HepG2 (cell line): Measurements from ENCODE around the gene NDRG3. TPM values are rescaled to one million over a fixed set of nuclear protein-coding genes. Genes with fewer than 3 reads are reported as not detected.

Experiments
- ARNT ChIP-seq: fragments of 450-650 bp; IDR thresholded peaks from 2 replicates; pipeline ENCODE4 v1.6.1; 2017
- CREB1 ChIP-seq, 2 experiments: fragments of 450-650 bp in 1 of 2; IDR thresholded peaks; 2 replicates each; pipeline ENCODE4 v1.6.1; 2016 to 2017; ENCODE audit warnings: control low read depth in 1 of 2, mild to moderate bottlenecking in 1 of 2, missing compliant biosample characterization in 1 of 2, missing genetic modification characterization in 1 of 2
- IKZF4 ChIP-seq: sonication (generic); formaldehyde crosslinking; IDR thresholded peaks from 2 replicates; pipeline ENCODE4 v1.5.1; 2020; ENCODE audit warnings: borderline replicate concordance, mild to moderate bottlenecking, low read depth, missing genetic modification reagents; ENCODE audit errors: not compliant biosample characterization
- MIER2 ChIP-seq: IDR thresholded peaks from 2 replicates; pipeline ENCODE4 v1.6.1; 2016; ENCODE audit warnings: missing biosample characterization, missing genetic modification reagents
- PRDM15 ChIP-seq: sonication (generic); formaldehyde crosslinking; IDR thresholded peaks from 2 replicates; pipeline ENCODE4 v1.4.0; 2020; ENCODE audit warnings: missing genetic modification reagents
- RCOR2 ChIP-seq: IDR thresholded peaks from 2 replicates; pipeline ENCODE4 v1.6.1; 2016; ENCODE audit warnings: missing biosample characterization, missing genetic modification reagents
- SALL1 ChIP-seq: sonication (generic); formaldehyde crosslinking; IDR thresholded peaks from 2 replicates; pipeline ENCODE4 v1.8.0; 2022; ENCODE audit warnings: mild to moderate bottlenecking, missing genetic modification reagents
- SMAD1 ChIP-seq: sonication (generic); formaldehyde crosslinking; IDR thresholded peaks from 2 replicates; pipeline ENCODE4 v1.4.0; 2020; ENCODE audit warnings: missing genetic modification reagents, low read depth, mild to moderate bottlenecking, borderline replicate concordance
- SP5 ChIP-seq: IDR thresholded peaks from 2 replicates; pipeline ENCODE4 v1.6.1; 2016; ENCODE audit warnings: low read depth, borderline replicate concordance
- ZNF512 ChIP-seq: sonication (generic); formaldehyde crosslinking; IDR thresholded peaks from 2 replicates; pipeline ENCODE4 v1.4.0; 2020; ENCODE audit warnings: mild to moderate bottlenecking, missing genetic modification reagents
- ZNF646 ChIP-seq: sonication (generic); formaldehyde crosslinking; IDR thresholded peaks from 2 replicates; pipeline ENCODE4 v1.9.0; 2021; ENCODE audit warnings: mild to moderate bottlenecking, missing genetic modification reagents
- polyA plus RNA-seq, 8 experiments: library from polyadenylated mRNA; depleted of rRNA in 3 of 8; stranded (reverse) in 7 of 8; unstranded in 1 of 8; fragments of >200 nt; fragmentation: Illumina TruSeq in 4 of 8; extraction: Trizol in 4 of 8; gene quantifications; 2 replicates each; pipeline versions ENCODE4 v1.2.1 to v1.2.3, GENCODE V29; 2011 to 2016; ENCODE audit warnings: low read depth in 4 of 8, missing spikeins in 1 of 8, mixed read lengths in 1 of 8; ENCODE audit not compliant: insufficient read depth in 1 of 8
- total RNA-seq, 5 experiments: library from RNA; depleted of rRNA; stranded (reverse); fragments of >200 nt; fragmentation: Illumina TruSeq; extraction: Trizol; gene quantifications; 2 replicates each; pipeline ENCODE4 v1.2.3, GENCODE V29; 2016; ENCODE audit warnings: low read depth in 1 of 5
- TF ChIP-seq, protein P1 (sequence below): sonication (generic); formaldehyde crosslinking; IDR thresholded peaks from 2 replicates; pipeline ENCODE4 v1.4.0; 2020; ENCODE audit warnings: missing genetic modification reagents
- TF ChIP-seq, protein P2 (sequence below): sonication (generic); formaldehyde crosslinking; IDR thresholded peaks from 2 replicates; pipeline ENCODE4 v1.5.0; 2020; ENCODE audit warnings: missing genetic modification reagents, mild to moderate bottlenecking, borderline replicate concordance
- TF ChIP-seq, protein P3 (sequence below): sonication (generic); formaldehyde crosslinking; IDR thresholded peaks from 2 replicates; pipeline ENCODE4 v1.4.0; 2020; ENCODE audit warnings: mild to moderate bottlenecking, missing genetic modification reagents

Gene NDRG3
- total and polyA plus RNA-seq, 2 of the 13 experiments (the other 11 are each of a cell fraction or from before 2014, with no cell fraction given) = 36.0 to 40.5 TPM

DNA sequence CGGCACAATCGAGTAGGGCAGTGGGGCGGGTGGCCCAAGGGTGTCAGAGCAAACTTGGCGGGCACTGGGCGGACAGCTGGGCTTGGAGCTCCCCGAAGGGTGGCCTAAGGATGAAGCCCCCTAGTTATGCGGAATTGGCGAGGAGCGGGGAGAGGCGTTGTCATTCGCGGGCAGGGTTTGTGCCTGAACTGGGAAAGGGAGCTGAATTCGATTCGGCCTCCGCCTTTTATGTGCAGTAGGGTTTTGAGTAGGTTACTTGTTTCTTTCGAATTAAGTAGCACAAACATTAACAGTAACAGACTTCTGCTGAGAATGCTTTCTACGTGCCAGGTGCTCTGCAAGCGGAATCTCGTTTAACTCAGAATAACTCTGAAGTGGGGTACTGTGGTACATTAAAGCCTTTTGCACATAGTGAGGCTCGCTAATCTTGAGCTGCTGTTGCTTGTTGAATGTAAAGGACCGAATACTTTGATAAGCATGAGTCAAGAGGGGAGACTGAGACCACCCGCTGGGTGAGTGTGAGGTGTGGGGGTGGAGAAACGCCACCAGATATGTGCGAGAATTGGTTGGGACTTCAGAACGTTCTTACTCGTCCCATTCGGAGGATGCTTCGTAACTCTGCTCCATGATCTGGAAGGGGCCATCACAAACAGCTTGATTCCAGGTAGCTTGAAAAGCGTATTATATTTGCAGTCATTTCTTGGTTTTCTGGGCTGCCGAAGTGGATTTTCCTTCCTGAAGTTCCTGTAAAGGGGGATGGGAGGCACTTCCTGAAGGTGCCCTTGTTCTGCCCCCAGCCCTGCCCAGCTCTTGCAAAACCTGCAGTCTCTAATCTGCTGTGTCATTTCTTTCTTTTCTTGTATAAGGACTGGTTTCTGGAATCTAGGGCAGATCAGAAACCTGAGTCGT lies 139.5 kb downstream of the NDRG3 start (continued):
- TF ChIP-seq, protein P1, sequence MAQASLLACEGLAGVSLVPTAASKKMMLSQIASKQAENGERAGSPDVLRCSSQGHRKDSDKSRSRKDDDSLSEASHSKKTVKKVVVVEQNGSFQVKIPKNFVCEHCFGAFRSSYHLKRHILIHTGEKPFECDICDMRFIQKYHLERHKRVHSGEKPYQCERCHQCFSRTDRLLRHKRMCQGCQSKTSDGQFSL (CRISPR knock-in tag) = no peak
- TF ChIP-seq ZNF646 (CRISPR knock-in tag) (no peak), PRDM15 (CRISPR knock-in tag) (no peak), MIER2 (CRISPR knock-in tag) (no peak), CREB1 (IDR thresholded peaks at IDR 0.05) (no peak), CREB1 (CRISPR knock-in tag; IDR thresholded peaks at IDR 0.05) (0 out of 2 replicates have a peak, but pooled peaks have one; percentile 22), ZNF512 (CRISPR knock-in tag) (no peak), SP5 (CRISPR knock-in tag) (no peak), SMAD1 (no peak), ARNT (no peak), IKZF4 (CRISPR knock-in tag) (no peak), RCOR2 (CRISPR knock-in tag) (no peak), SALL1 (CRISPR knock-in tag) (no peak)
- TF ChIP-seq, protein P2, sequence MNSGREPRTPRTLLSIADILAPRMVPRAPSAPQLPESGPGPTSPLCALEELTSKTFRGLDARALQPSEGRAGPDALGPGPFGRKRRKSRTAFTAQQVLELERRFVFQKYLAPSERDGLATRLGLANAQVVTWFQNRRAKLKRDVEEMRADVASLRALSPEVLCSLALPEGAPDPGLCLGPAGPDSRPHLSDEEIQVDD (CRISPR knock-in tag) = no peak
- TF ChIP-seq, protein P3, sequence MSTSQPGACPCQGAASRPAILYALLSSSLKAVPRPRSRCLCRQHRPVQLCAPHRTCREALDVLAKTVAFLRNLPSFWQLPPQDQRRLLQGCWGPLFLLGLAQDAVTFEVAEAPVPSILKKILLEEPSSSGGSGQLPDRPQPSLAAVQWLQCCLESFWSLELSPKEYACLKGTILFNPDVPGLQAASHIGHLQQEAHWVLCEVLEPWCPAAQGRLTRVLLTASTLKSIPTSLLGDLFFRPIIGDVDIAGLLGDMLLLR (CRISPR knock-in tag) = no peak
